SU-DHL-6 (cell line): Measurements from ENCODE around the gene CCSER2.

Experiments
- EZH2phosphoT487 ChIP-seq: fragments of 200-600 bp; sonication (generic), shearing (Covaris generic); conservative IDR thresholded peaks from 2 replicates; pipeline ENCODE4 v1.6.1; 2018; ENCODE audit warnings: mild to moderate bottlenecking, antibody characterized with exemption, low read length, moderate library complexity, mixed read lengths
- TF ChIP-seq, protein P1 (sequence below): fragments of 200-600 bp; sonication (generic); IDR thresholded peaks from one replicate; pipeline ENCODE4 v1.5.1; 2017; ENCODE audit warnings: antibody characterized with exemption, mild to moderate bottlenecking, low read length, moderate library complexity; ENCODE audit not compliant: insufficient read depth, poor library complexity, severe bottlenecking

DNA sequence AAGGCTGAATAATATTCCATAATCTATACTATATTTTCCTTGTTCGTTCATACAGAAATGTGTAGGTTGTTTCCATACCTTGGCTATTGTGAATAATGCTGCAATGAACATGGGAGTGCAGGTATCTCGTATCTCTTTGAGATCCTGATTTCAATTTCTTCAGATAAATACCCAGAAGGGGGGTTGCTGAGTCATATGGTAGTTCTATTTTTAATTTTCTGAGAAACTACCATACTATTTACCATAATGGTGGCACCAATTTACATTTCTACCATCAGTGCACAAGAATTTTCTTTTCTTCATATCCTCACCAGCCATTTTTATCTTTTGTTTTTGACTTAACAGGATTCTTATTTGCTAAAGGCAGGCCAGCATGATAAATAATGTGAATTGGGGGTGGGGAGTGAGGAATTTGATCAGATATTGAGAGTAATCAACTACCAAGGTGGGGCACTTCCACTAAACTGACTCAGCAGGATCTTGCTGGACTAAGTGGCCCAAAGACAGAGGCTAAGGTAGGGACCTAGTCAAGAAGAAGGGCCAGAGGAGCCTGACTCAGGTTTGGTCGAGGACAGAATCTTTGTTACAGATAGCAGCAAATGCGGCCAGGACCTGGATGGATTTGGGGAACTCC lies 21.5 kb upstream of the CCSER2 start:
- TF ChIP-seq, protein P1, sequence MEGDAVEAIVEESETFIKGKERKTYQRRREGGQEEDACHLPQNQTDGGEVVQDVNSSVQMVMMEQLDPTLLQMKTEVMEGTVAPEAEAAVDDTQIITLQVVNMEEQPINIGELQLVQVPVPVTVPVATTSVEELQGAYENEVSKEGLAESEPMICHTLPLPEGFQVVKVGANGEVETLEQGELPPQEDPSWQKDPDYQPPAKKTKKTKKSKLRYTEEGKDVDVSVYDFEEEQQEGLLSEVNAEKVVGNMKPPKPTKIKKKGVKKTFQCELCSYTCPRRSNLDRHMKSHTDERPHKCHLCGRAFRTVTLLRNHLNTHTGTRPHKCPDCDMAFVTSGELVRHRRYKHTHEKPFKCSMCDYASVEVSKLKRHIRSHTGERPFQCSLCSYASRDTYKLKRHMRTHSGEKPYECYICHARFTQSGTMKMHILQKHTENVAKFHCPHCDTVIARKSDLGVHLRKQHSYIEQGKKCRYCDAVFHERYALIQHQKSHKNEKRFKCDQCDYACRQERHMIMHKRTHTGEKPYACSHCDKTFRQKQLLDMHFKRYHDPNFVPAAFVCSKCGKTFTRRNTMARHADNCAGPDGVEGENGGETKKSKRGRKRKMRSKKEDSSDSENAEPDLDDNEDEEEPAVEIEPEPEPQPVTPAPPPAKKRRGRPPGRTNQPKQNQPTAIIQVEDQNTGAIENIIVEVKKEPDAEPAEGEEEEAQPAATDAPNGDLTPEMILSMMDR: no peak
- TF ChIP-seq EZH2phosphoT487: no peak
